ENCODE data around the gene BMS1. TPM values are rescaled to one million over a fixed set of nuclear protein-coding genes. Genes with fewer than 3 reads are reported as not detected.
"Not testable (repeated sequence)": the region's sequence is repeated elsewhere in the genome, so short reads cannot be mapped to it uniquely, and the experiment has no call there.

Gene BMS1
- total and polyA plus RNA-seq, 2 of the 13 experiments (the other 11 are each of a cell fraction or from before 2014, with no cell fraction given) = 3.9 to 25.2 TPM

DNA sequence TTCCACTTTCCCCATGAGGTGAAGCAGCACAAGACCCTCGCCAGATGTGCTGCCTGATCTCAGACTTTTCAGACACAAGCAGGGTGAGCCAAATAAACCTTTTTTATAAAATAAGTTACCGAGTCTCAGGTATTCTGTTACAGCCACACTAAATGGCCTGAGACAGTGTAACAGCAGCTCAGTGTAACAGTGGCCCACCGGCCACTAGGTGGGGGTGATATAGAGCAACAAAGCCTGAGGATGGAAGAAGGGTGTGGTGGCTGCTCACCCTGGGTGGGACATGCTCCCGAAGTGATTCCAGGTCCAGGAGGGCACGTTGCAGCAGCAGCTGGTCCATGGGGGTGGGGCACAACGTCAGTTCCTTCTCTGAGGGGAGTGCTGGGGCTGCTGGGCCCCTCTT lies 44.6 kb downstream of the BMS1 start:
- H2AFZ ChIP-seq (ENCODE audit: low read length) = no peak overlapping the region
- DNase-seq (ENCODE audit: low spot score) = no peak
- POLR2A ChIA-PET = no interaction called here
- no peak overlapping the region for H3K9ac ChIP-seq (ENCODE audit: insufficient read depth, low read depth, low read length)
- H3K36me3 ChIP-seq (replicated peaks in 1 of 2; ENCODE audit: control insufficient read depth in 1 of 2, insufficient read depth in 2 of 2, low read length in 2 of 2) = peaks cover 17 to 63% of the 10 kb centered on the region in 2 experiments
- H3K27me3 ChIP-seq (ENCODE audit: control insufficient read depth in 1 of 2, insufficient read depth in 2 of 2, low read length in 2 of 2) = no peaks in the 10 kb centered on the region
- H3K9me3 ChIP-seq (ENCODE audit: low read length) = no peaks in the 10 kb centered on the region
- H3K4me3 ChIP-seq (replicated peaks in 1 of 3; ENCODE audit: insufficient read depth in 1 of 3, low read depth in 2 of 3, low read length in 3 of 3) = no peak overlapping the region
- ATAC-seq = peak; percentile 74
- intact Hi-C loops (cut with micrococcal nuclease; ENCODE audit: unreplicated experiment) (no loop called here), in situ Hi-C loops (cut with HindIII; ENCODE audit: extremely low pct_ligation_motif_present, low pct_unique_long_range_greater_than_20kb) (no loop called here)
- H4K20me1 ChIP-seq (ENCODE audit: insufficient read depth, low read length) = no peaks in the 10 kb centered on the region
- no peaks in the 10 kb centered on the region for H3K79me2 ChIP-seq (ENCODE audit: insufficient read depth, low read length)
- no peak overlapping the region for H3K4me2 ChIP-seq (ENCODE audit: low read depth, low read length)
- H3K4me1 ChIP-seq (ENCODE audit: insufficient read depth, low read length) = no peaks in the 10 kb centered on the region
- BruUV-seq (replicated peaks) = no TSS peak
- TF ChIP-seq NFE2L2 (IDR thresholded peaks at IDR 0.05; ENCODE audit: low read length) (no peak), FOSL1 (CRISPR knock-in tag; IDR thresholded peaks at IDR 0.05; ENCODE audit: borderline replicate concordance) (no peak), ZNF552 (CRISPR knock-in tag; IDR thresholded peaks at IDR 0.05; ENCODE audit: borderline replicate concordance) (no peak), RFX1 (IDR thresholded peaks at IDR 0.05) (no peak)
- TF ChIP-seq, protein P1, sequence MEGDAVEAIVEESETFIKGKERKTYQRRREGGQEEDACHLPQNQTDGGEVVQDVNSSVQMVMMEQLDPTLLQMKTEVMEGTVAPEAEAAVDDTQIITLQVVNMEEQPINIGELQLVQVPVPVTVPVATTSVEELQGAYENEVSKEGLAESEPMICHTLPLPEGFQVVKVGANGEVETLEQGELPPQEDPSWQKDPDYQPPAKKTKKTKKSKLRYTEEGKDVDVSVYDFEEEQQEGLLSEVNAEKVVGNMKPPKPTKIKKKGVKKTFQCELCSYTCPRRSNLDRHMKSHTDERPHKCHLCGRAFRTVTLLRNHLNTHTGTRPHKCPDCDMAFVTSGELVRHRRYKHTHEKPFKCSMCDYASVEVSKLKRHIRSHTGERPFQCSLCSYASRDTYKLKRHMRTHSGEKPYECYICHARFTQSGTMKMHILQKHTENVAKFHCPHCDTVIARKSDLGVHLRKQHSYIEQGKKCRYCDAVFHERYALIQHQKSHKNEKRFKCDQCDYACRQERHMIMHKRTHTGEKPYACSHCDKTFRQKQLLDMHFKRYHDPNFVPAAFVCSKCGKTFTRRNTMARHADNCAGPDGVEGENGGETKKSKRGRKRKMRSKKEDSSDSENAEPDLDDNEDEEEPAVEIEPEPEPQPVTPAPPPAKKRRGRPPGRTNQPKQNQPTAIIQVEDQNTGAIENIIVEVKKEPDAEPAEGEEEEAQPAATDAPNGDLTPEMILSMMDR (CRISPR knock-in tag; IDR thresholded peaks at IDR 0.05) = peak; percentile 18; the same call in 1 of the 2 replicates
- TF ChIP-seq, protein P2, sequence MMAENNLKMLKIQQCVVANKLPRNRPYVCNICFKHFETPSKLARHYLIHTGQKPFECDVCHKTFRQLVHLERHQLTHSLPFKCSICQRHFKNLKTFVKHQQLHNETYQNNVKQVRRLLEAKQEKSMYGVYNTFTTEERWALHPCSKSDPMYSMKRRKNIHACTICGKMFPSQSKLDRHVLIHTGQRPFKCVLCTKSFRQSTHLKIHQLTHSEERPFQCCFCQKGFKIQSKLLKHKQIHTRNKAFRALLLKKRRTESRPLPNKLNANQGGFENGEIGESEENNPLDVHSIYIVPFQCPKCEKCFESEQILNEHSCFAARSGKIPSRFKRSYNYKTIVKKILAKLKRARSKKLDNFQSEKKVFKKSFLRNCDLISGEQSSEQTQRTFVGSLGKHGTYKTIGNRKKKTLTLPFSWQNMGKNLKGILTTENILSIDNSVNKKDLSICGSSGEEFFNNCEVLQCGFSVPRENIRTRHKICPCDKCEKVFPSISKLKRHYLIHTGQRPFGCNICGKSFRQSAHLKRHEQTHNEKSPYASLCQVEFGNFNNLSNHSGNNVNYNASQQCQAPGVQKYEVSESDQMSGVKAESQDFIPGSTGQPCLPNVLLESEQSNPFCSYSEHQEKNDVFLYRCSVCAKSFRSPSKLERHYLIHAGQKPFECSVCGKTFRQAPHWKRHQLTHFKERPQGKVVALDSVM (CRISPR knock-in tag; IDR thresholded peaks at IDR 0.05) = no peak
- TF ChIP-seq, protein P3, sequence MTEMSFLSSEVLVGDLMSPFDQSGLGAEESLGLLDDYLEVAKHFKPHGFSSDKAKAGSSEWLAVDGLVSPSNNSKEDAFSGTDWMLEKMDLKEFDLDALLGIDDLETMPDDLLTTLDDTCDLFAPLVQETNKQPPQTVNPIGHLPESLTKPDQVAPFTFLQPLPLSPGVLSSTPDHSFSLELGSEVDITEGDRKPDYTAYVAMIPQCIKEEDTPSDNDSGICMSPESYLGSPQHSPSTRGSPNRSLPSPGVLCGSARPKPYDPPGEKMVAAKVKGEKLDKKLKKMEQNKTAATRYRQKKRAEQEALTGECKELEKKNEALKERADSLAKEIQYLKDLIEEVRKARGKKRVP (CRISPR knock-in tag; IDR thresholded peaks at IDR 0.05) = no peak
- 97% methylated on average over 4 of the region's 6 CpGs for WGBS (ENCODE audit: low lambda C conversion rate)
- H3K27ac ChIP-seq (ENCODE audit: extremely low read length, insufficient read depth, low read length) = no peak overlapping the region
- CTCF ChIA-PET (ENCODE audit: low intra/inter-chr PET ratio, low total read pairs) = no interaction called here
- FAIRE-seq = no peak

DNA sequence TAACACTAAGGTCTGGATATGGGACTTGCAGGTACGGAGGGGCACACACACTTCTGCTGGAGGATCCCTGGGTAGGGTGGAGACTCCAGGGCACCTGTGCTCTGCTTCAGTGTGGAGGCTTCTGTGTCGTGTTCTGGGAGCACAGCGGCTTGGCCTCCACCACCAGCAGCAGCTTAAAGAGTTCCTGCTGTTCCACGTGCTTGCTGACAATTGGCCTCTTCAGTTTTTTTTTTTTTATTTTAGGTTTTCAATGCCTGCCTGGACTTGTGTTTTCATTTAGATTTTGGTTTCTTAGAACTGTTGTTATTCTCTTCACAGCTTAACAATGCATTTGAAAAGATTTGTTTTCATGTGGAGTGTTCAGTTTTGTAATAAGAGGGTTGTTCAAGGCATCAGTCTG lies 45.8 kb downstream of the BMS1 start:
- DNase-seq (ENCODE audit: low spot score); POLR2A ChIA-PET; H3K4me3 ChIP-seq (replicated peaks in 1 of 3; ENCODE audit: insufficient read depth in 1 of 3, low read depth in 2 of 3, low read length in 3 of 3); H3K27me3 ChIP-seq (ENCODE audit: control insufficient read depth in 1 of 2, insufficient read depth in 2 of 2, low read length in 2 of 2); in situ Hi-C loops (cut with HindIII; ENCODE audit: extremely low pct_ligation_motif_present, low pct_unique_long_range_greater_than_20kb); H3K4me1 ChIP-seq (ENCODE audit: insufficient read depth, low read length); H3K4me2 ChIP-seq (ENCODE audit: low read depth, low read length); H4K20me1 ChIP-seq (ENCODE audit: insufficient read depth, low read length); FAIRE-seq; ATAC-seq; H3K27ac ChIP-seq (ENCODE audit: extremely low read length, insufficient read depth, low read length); intact Hi-C loops (cut with micrococcal nuclease; ENCODE audit: unreplicated experiment); H3K79me2 ChIP-seq (ENCODE audit: insufficient read depth, low read length); CTCF ChIA-PET (ENCODE audit: low intra/inter-chr PET ratio, low total read pairs); H3K9me3 ChIP-seq (ENCODE audit: low read length); H2AFZ ChIP-seq (ENCODE audit: low read length); H3K9ac ChIP-seq (ENCODE audit: insufficient read depth, low read depth, low read length); BruUV-seq (replicated peaks): not testable (repeated sequence)
- H3K36me3 ChIP-seq (replicated peaks in 1 of 2; ENCODE audit: control insufficient read depth in 1 of 2, insufficient read depth in 2 of 2, low read length in 2 of 2) = peaks cover 16 to 52% of the 10 kb centered on the region in 2 experiments
- 93% methylated on average over 4 of the region's 4 CpGs for WGBS (ENCODE audit: low lambda C conversion rate)
